Spleen (tissue), 7 donors: Measurements from ENCODE around the gene TEX54.
A peak's percentile ranks its signal among the peaks of the same experiment; 100 is the strongest.

Source experiments
- CTCF ChIP-seq, 11 experiments: fragments of 200-600 bp in 7 of 11; fragments of 450-650 bp in 4 of 11; sonication (generic) in 4 of 11; IDR thresholded peaks in 8 of 11; conservative IDR thresholded peaks in 3 of 11; 1 replicate in 7 of 11; 2 replicates in 4 of 11; pipeline versions ENCODE4 v1.4.0 to v1.8.0; 2016 to 2021; ENCODE audit warnings: antibody characterized with exemption in 11 of 11, inconsistent platforms in 4 of 11, mild to moderate bottlenecking in 1 of 11
- POLR2A ChIP-seq, 3 donors: fragments of 450-650 bp; IDR thresholded peaks; one replicate each; pipeline ENCODE4 v1.5.1; 2017; ENCODE audit warnings: antibody characterized with exemption in 3 of 3, mild to moderate bottlenecking in 1 of 3
- donor health status: DM: no; HTN: no; CAD: no; lungs with moderate emphysema.
- donor health status: DM: no; HTN: no; CAD: no.
- donor health status: DM: no; HTN: no; CAD: no.

GRCh38 chr11:62839050-62839945 is 6.7 kb upstream of the TEX54 start, which contains the start of gene WDR74:
- TF ChIP-seq CTCF (IDR thresholded peaks at IDR 0.05 in 8 of 11, conservative IDR thresholded peaks at IDR 0.05 in 3 of 11) (peak in 3 of 11 experiments; percentile 18 to 28 (median 19)), POLR2A (IDR thresholded peaks at IDR 0.05) (peak; percentile 51 to 92 (median 77))
